ENCODE measurements around the gene CD86. TPM values are rescaled to one million over a fixed set of nuclear protein-coding genes. Genes with fewer than 3 reads are reported as not detected.
A peak's percentile ranks its signal among the peaks of the same experiment; 100 is the strongest.

CD86 gene
- polyA plus RNA-seq, 3 donors, result 1.7 to 2.7 (median 1.9) TPM

GRCh38 chr3:122081543-122082247 is 26.5 kb downstream of the CD86 start:
- DNase-seq (ENCODE audit: extremely low read depth in 1 of 11, low read depth in 9 of 11, low spot score in 4 of 11), result no peak

- DNase-seq (ENCODE audit: extremely low read depth in 1 of 11, low read depth in 9 of 11, low spot score in 4 of 11), result no peak
Measured at GRCh38 chr3:122082357-122082756, 27.2 kb downstream of the CD86 start.

GRCh38 chr3:122084799-122085198 is 29.6 kb downstream of the CD86 start:
- no peak for DNase-seq (ENCODE audit: extremely low read depth in 1 of 11, low read depth in 9 of 11, low spot score in 4 of 11)

GRCh38 chr3:122085673-122086072 is 30.5 kb downstream of the CD86 start:
- DNase-seq (ENCODE audit: extremely low read depth in 1 of 11, low read depth in 9 of 11, low spot score in 4 of 11), result no peak

GRCh38 chr3:122088531-122088930 is 33.4 kb downstream of the CD86 start:
- DNase-seq (ENCODE audit: extremely low read depth in 1 of 11, low read depth in 9 of 11, low spot score in 4 of 11), result no peak

- no peak for DNase-seq (ENCODE audit: extremely low read depth in 1 of 11, low read depth in 9 of 11, low spot score in 4 of 11)
Measured at GRCh38 chr3:122091602-122092295, 36.6 kb downstream of the CD86 start.

- no peak for DNase-seq (ENCODE audit: extremely low read depth in 1 of 11, low read depth in 9 of 11, low spot score in 4 of 11)
Measured at GRCh38 chr3:122092460-122093165, 37.5 kb downstream of the CD86 start.

GRCh38 chr3:122094125-122094524 is 39.0 kb downstream of the CD86 start:
- DNase-seq (ENCODE audit: extremely low read depth in 1 of 11, low read depth in 9 of 11, low spot score in 4 of 11), result no peak

- no peak for DNase-seq (ENCODE audit: extremely low read depth in 1 of 11, low read depth in 9 of 11, low spot score in 4 of 11)
Measured at GRCh38 chr3:122094693-122095092, 39.5 kb downstream of the CD86 start.

GRCh38 chr3:122097141-122097540 is 42.0 kb downstream of the CD86 start:
- no peak for DNase-seq (ENCODE audit: extremely low read depth in 1 of 11, low read depth in 9 of 11, low spot score in 4 of 11)

- DNase-seq (ENCODE audit: extremely low read depth in 1 of 11, low read depth in 9 of 11, low spot score in 4 of 11), result no peak
Measured at GRCh38 chr3:122098611-122099010, 43.4 kb downstream of the CD86 start.

- DNase-seq (ENCODE audit: extremely low read depth in 1 of 11, low read depth in 9 of 11, low spot score in 4 of 11), result no peak
Measured at GRCh38 chr3:122099255-122099654, 44.1 kb downstream of the CD86 start.

- DNase-seq (ENCODE audit: extremely low read depth in 1 of 11, low read depth in 9 of 11, low spot score in 4 of 11), result no peak
Measured at GRCh38 chr3:122100083-122100482, 44.9 kb downstream of the CD86 start.

- DNase-seq (ENCODE audit: extremely low read depth in 1 of 11, low read depth in 9 of 11, low spot score in 4 of 11), result peak in 3 of 11 donors; percentile 20 to 27 (median 20)
Measured at GRCh38 chr3:122100591-122101463, 45.7 kb downstream of the CD86 start.

GRCh38 chr3:122101646-122102045 is 46.5 kb downstream of the CD86 start:
- peak; percentile 26 to 77 (median 43) for DNase-seq (ENCODE audit: extremely low read depth in 1 of 11, low read depth in 9 of 11, low spot score in 4 of 11)

GRCh38 chr3:122102191-122102935 is 47.2 kb downstream of the CD86 start:
- DNase-seq (ENCODE audit: extremely low read depth in 1 of 11, low read depth in 9 of 11, low spot score in 4 of 11), result no peak

GRCh38 chr3:122103821-122104514 is 48.8 kb downstream of the CD86 start:
- DNase-seq (ENCODE audit: extremely low read depth in 1 of 11, low read depth in 9 of 11, low spot score in 4 of 11), result no peak

All from renal cortex interstitium (tissue), 11 donors.